BE2C (cell line): ENCODE measurements around the gene HOXA2.

ENCODE experiments used
- DNase-seq: peaks from one replicate; pipeline ENCODE4 v3.0.0-alpha.2; 2020
- H3K27me3 ChIP-seq: fragments of 250-450 bp; sonication (Bioruptor Pico); 2 replicates; pipeline ENCODE4 v1.5.1; 2020; ENCODE audit warnings: mild to moderate bottlenecking
- H3K36me3 ChIP-seq: fragments of 250-450 bp; sonication (Bioruptor Pico); 2 replicates; pipeline ENCODE4 v1.5.1; 2020; ENCODE audit warnings: mild to moderate bottlenecking
- H3K4me1 ChIP-seq: fragments of 250-450 bp; sonication (Bioruptor Pico); 2 replicates; pipeline ENCODE4 v1.5.1; 2020
- H3K4me3 ChIP-seq: 2 replicates; pipeline ENCODE4 v1.5.1; 2011; ENCODE audit warnings: low read depth, low read length
- H3K9me3 ChIP-seq: fragments of 250-450 bp; sonication (Bioruptor Pico); 2 replicates; pipeline ENCODE4 v1.5.1; 2020
- TF ChIP-seq, protein P1 (sequence below): IDR thresholded peaks from 2 replicates; pipeline ENCODE4 v1.5.1; 2012; ENCODE audit warnings: mild to moderate bottlenecking, low read depth, low read length

HOXA2 gene

DNA sequence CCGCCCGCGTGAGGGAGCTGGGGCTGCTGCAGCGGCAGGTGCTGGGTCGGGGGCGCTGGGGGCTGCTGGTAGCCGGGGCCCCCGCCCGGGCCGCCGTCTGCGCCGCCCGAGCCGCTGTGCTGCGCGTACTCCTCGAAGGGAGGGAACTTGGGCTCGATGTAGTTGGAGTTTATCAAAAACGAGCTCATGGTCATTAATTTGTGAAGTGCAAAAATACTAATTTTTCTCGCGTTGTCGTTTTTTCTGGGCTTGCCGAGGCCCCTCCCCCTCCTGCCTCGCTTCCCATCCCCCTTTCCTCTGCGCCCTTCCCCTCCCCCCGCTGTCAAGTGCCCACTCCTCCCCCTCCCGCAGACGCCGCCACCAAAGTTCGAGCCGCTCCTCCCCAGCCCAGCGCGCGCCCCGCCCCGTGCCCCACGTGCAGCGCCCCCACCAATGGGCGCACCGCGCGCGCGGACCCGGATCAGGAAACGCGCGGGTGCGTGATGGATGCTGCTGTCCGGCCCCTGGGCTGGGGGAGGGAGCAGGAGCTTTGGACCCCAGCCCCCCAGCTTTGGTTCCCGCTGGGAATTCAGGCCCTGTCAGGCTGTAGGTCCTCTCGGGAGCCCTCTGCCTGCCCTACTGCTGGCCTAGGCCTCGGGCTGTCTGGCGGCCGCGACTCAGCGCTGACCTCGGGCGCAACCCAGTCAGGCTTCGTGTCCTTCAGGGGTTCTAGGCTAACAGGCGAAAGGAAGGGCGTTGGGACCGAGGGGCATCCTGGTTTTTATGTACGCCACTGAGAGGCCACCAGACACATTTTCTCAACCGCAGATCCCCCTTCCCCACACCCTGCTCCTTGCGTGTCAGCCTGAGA is 28.3 kb upstream of the HOXA2 start, which contains the start of gene HOXA4:
HOXA4 (minus strand) TSS at position 218 of the 850 bp plus-strand sequence; CDS start at position 194, 24 bp downstream.
- no peak for DNase-seq
- TF ChIP-seq, protein P1, sequence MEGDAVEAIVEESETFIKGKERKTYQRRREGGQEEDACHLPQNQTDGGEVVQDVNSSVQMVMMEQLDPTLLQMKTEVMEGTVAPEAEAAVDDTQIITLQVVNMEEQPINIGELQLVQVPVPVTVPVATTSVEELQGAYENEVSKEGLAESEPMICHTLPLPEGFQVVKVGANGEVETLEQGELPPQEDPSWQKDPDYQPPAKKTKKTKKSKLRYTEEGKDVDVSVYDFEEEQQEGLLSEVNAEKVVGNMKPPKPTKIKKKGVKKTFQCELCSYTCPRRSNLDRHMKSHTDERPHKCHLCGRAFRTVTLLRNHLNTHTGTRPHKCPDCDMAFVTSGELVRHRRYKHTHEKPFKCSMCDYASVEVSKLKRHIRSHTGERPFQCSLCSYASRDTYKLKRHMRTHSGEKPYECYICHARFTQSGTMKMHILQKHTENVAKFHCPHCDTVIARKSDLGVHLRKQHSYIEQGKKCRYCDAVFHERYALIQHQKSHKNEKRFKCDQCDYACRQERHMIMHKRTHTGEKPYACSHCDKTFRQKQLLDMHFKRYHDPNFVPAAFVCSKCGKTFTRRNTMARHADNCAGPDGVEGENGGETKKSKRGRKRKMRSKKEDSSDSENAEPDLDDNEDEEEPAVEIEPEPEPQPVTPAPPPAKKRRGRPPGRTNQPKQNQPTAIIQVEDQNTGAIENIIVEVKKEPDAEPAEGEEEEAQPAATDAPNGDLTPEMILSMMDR: no peak
- no peak within 1 kb of the TSS for H3K4me3 ChIP-seq
- no peaks in the 10 kb centered on the region for H3K4me1 ChIP-seq
- H3K27me3 ChIP-seq: peaks cover 98% of the 10 kb centered on the region
- no peaks in the 10 kb centered on the region for H3K9me3 ChIP-seq
- no peaks in the 10 kb centered on the region for H3K36me3 ChIP-seq

- DNase-seq: no peak
- no peaks in the 10 kb centered on the region for H3K4me1 ChIP-seq
- H3K4me3 ChIP-seq: no peak overlapping the region
- peaks cover 98% of the 10 kb centered on the region for H3K27me3 ChIP-seq
- H3K36me3 ChIP-seq: no peaks in the 10 kb centered on the region
- TF ChIP-seq, protein P1: no peak
- H3K9me3 ChIP-seq: no peaks in the 10 kb centered on the region
These were observed 27.5 kb upstream of the HOXA2 start for GRCh38 chr7:27129729-27130539.

GRCh38 chr7:27128776-27129728 is 26.6 kb upstream of the HOXA2 start:
- TF ChIP-seq, protein P1: no peak
- Histone ChIP-seq H3K4me1 (no peaks in the 10 kb centered on the region), H3K36me3 (no peaks in the 10 kb centered on the region), H3K4me3 (no peak overlapping the region), H3K9me3 (no peaks in the 10 kb centered on the region), H3K27me3 (peaks cover 98% of the 10 kb centered on the region)
- no peak for DNase-seq

GRCh38 chr7:27128034-27128433 is 25.6 kb upstream of the HOXA2 start:
- DNase-seq: no peak
- Histone ChIP-seq H3K4me3 (no peak overlapping the region), H3K9me3 (no peaks in the 10 kb centered on the region), H3K27me3 (peaks cover 98% of the 10 kb centered on the region), H3K4me1 (no peaks in the 10 kb centered on the region), H3K36me3 (no peaks in the 10 kb centered on the region)
- TF ChIP-seq, protein P1: no peak

DNA sequence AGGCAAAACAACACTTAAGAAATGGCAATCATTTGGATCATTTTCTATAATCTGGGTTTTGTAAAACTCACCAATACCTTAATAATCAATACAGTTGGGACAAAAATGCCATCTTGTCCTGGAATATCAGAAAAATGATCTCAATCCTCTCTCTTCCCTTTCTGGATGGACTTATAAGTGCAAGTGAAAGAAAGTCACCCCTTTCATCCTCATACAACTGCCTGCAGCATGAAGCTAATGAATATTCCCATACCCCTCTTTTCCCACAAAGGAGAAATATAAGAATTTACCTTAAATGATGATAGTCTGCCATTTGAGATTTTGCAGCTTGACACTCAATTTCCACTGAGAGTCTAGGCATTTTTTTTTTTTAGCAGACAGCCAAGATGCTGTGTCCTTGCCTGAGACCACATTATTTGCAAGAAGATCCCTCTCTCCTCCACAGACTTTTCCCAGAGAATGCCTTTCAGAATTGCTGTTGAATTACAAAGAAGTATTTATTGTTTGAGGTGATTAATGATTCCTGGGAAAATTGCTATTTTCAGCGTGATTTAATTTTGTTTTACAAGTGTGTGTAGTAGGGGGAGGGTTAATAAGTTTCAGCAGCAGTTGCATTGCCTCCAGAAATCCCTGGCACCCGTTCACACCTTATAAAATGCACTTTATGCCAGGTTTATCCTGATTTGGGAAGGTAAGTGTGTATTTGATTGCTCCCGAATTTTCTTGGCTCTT is 24.3 kb upstream of the HOXA2 start:
- Histone ChIP-seq H3K27me3 (peaks cover 98% of the 10 kb centered on the region), H3K36me3 (no peaks in the 10 kb centered on the region), H3K9me3 (no peaks in the 10 kb centered on the region), H3K4me1 (no peaks in the 10 kb centered on the region), H3K4me3 (no peak overlapping the region)
- TF ChIP-seq, protein P1: no peak
- no peak for DNase-seq
